HG02588 (cell line): Measurements from ENCODE around the gene OTUB1.

ENCODE experiments used
- ATAC-seq: cut with Tn5 transposase; IDR thresholded peaks from one replicate; pipeline ENCODE4 v1.9.1; 2021; ENCODE audit warnings: mild to moderate bottlenecking, moderate library complexity; ENCODE audit not compliant: unreplicated experiment

OTUB1 gene

DNA sequence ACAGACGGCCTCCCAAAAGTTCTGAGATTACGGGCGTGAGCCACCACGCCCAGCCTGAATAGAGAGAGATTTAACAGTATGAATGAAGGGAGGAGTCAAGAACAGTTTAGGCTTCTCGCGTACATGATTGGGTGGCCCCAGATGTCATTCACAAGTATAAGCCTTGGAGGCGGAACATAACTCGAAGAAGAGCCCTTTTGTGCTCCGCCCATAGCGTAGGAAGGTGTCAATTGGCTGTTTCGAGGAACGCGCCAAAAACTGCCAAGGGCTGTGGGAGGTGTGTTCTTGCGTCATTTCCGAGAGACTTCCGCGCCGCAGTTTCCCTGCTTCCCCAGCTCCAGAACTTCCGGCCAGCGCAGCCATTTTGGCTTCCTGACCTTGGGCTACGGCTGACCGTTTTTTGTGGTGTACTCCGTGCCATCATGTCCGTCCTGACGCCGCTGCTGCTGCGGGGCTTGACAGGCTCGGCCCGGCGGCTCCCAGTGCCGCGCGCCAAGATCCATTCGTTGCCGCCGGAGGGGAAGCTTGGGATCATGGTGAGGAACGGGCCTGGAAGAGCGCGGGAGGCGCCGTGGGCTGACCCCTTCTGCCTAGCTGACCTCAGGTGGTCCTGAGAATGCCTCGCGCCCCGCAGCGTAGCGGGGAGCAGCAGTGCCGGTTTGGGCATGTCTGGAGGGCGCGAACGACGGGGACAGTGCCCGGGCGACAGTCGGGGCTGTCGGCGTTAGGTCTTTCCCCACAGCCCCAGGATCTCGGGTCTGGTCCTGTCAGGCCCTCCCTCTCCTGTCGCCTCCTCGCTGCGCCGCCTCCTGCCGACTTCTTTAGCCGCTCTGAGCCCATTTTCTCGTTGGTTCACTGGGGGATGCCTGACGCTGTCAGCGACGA lies 11.7 kb upstream of the OTUB1 start, which contains the start of gene COX8A:
COX8A (plus strand) TSS at position 362 of the 885 bp plus-strand sequence; CDS start at position 423, 61 bp downstream.
- peak; percentile 91 for ATAC-seq

- no peak for ATAC-seq
Observed at GRCh38 chr11:63978551-63979239, 7.5 kb upstream of the OTUB1 start.

DNA sequence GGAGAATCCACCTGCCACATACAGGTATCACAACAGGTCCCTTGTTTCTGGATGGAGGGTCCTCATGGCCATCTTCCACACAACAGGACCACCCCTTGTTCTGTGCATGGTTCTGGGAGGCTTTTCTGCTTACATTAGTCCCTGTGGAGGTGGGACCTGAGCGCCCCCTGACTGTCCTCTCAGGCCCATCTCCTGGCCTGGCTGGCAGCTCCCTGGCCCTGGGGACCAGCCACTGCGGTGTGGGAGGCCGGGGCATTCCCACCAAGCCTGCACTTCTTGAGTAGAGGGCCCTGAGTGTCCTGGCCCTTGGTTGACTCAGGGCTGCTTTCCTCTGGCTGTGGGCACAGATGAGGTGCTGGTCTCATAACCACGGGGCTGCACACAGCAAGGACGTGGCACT lies 6.8 kb upstream of the OTUB1 start:
- ATAC-seq = no peak

DNA sequence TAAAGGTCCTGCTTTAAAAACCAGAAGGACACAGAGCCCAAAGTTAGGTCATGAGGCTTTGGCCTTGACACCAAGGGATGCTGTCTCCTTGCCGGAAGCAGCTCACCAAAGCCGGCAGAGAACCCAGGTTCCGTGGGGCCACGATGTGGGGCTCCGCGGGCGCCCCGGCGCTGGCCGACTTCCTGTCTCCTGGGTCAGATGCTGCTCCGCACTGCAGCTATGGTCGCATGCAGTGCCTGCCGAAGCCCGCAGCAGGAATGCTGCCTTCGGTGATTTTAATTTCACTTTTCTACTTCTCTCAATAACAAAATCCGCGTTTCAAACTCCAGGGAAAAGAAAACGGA lies 454 bp upstream of the OTUB1 start:
- no peak for ATAC-seq

GRCh38 chr11:63986932-63987513 lies 785 bp downstream of the OTUB1 start:
- no peak for ATAC-seq

- no peak for ATAC-seq
Observed at GRCh38 chr11:63991558-63991957, 5.3 kb downstream of the OTUB1 start.

DNA sequence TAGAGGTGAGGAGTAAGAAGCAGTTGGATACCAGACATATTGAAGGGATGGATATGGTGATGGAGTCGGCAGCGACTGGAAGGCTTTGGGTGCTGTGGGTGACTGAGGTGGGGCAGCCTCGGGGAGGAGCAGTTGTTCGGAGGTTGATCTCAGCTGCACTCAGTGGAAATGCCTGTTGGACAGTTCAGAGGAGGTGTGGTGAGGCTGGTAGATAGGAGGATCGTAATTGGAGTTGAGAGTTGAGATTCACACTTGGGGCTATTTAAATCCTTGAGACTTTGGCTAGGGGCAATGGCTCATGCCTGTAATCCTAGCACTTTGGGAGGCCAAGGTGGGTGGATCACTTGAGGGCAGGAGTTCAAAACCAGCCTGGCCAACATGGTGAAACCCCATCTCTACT lies 6.9 kb downstream of the OTUB1 start:
- no peak for ATAC-seq

DNA sequence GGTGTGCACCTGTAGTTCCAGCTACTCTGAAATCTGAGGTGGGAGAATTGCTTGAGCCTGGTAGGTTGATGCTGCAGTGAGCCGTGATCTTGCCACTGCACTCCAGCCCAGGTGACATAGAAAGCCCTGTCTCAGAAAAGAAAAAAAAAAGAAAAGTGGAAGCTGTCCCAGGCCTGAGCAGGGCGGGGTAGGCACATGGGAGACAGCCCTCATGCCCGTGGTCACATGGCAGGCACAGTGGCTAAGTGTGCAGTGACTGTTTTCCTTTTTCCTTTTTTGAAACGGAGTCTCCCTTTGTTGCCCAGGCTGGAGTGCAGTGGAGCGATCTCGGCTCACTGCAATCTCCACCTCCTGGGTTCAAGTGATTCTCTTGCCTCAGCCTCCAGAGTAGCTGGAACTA lies 7.8 kb downstream of the OTUB1 start:
- ATAC-seq = no peak

DNA sequence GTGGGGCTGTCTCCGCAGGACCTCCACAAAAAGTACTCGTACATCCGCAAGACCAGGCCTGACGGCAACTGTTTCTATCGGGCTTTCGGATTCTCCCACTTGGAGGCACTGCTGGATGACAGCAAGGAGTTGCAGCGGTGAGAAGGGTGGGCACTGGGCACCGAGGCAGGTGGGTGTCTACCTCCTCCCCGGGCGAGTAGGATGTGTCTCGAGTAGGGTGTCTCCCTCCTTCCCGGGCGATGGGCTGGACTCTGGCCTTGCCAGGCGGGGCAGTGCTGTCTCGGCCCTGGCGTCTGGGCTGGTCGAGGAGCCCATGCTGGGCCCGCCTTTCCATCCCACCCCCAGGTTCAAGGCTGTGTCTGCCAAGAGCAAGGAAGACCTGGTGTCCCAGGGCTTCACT lies 10.3 kb downstream of the OTUB1 start:
- ATAC-seq = no peak

DNA sequence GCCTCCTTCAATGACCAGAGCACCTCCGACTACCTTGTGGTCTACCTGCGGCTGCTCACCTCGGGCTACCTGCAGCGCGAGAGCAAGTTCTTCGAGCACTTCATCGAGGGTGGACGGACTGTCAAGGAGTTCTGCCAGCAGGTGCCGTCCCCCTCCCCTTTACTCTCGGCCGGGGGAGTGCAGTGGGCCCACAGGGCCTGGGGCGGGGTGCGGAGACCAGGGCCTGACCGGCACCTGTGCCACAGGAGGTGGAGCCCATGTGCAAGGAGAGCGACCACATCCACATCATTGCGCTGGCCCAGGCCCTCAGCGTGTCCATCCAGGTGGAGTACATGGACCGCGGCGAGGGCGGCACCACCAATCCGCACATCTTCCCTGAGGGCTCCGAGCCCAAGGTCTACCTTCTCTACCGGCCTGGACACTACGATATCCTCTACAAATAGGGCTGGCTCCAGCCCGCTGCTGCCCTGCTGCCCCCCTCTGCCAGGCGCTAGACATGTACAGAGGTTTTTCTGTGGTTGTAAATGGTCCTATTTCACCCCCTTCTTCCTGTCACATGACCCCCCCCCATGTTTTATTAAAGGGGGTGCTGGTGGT lies 11.0 kb downstream of the OTUB1 start:
- ATAC-seq = no peak

GRCh38 chr11:63997801-63998337 lies 11.6 kb downstream of the OTUB1 start:
- ATAC-seq = no peak

DNA sequence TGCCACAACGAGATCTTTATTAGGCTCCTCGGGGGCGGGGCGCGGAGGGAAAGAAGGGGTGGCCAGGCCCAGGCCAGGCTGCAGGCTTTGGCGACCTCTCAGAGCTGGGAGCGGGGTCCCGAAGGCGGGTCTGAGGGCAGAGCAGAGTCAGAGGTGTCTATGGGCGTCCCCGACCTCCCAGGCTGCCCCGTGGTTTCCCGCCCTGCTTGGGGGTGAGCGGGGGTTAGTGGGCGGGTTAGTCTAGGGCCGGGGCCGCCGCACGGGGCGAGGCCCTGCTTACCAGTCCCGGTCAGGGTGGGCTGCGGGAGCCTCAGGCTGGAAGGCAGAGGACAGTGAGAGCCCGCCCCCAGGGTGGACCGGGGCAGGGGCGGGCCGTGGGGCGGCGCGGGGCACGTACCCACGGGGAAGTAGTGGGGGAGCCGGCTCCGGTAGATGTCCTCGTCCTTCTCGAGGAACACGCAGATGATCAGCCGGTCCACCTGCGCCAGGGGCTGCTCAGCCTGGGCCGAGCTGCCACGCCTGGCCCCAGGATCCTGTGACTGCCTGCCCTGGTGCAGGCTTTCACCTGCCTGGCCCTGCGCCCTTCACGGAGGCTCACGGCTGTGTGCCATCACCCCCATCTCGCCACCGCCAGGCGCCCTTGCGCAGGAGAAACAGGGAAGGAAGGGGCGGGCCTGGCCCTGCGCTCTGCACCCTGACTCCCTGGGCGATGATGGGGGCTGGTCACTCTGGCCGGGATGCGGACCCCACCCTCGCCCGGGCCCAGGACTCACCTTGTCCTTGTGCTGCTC lies 12.5 kb downstream of the OTUB1 start:
- no peak for ATAC-seq

GRCh38 chr11:63999349-64000025 lies 13.2 kb downstream of the OTUB1 start:
- ATAC-seq = no peak

DNA sequence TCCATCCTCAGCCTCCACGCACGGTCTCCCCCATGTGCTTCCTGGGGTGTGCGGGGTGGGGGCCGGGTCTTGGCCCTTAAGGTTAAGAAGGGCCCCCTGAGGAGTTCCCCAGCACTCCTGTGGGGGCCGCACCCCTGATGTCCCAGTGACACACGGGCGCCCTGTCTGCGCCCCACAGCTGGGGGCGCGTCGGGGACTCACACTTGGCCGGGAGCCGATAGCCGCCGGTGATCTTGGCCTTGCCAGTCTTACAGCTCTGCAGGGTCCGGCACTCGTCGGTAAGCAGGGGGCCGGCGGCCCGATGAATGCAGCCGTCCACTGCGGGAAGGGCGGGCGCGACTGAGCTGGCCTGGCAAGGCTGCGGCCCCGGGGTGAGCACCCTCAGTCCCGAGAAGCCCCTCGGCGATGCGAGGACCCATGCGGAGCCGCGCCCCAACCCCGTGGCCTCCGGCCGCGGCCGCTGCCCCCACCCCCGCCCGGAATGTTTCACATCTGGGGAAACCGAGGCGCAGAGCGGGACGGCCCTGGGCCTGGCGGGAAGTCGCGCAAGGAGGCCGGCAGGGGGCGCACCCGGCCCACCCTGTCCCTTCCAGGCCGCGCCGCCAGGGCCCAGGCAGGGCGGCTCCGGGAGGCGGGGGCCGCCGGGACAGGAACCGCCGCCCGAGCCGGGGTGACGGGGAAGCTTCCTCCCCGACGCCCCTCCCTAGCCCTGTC lies 13.9 kb downstream of the OTUB1 start:
- ATAC-seq = peak; percentile 56

DNA sequence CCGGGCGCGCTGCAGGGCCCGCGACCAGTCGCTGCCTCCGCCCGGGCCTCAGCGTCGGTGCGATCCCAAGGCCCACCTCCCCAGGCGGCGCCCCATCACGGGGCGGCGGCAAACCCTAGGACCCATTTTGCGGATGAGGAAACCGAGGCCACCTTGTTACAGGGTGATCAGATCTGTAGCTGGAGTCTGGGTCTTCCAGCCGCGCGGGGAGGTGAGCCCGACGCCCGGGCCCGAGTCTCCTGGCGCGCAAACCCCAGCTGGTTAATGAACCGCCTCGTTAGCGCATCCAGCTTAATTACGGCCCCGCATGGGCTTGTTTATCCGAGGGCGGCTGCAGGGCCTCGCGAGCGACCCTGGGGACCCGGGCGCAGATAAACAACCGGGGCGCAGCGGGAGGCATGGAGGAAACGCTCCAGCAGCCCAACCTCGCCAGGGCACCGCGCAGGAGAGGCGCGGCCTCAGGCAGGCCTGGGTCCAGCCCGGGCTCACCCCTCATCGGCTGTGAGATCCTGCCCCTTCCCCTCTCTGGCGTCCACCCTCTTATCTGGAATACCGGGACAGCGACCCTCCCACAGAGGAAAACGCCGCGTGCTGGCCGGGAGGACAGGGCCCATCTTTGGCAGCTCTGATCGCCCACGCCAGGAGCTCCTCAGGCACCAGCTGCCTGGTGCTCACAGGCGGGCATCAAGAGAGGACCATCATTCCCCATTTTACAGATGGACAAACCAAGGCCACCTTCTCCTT lies 14.7 kb downstream of the OTUB1 start:
- no peak for ATAC-seq

DNA sequence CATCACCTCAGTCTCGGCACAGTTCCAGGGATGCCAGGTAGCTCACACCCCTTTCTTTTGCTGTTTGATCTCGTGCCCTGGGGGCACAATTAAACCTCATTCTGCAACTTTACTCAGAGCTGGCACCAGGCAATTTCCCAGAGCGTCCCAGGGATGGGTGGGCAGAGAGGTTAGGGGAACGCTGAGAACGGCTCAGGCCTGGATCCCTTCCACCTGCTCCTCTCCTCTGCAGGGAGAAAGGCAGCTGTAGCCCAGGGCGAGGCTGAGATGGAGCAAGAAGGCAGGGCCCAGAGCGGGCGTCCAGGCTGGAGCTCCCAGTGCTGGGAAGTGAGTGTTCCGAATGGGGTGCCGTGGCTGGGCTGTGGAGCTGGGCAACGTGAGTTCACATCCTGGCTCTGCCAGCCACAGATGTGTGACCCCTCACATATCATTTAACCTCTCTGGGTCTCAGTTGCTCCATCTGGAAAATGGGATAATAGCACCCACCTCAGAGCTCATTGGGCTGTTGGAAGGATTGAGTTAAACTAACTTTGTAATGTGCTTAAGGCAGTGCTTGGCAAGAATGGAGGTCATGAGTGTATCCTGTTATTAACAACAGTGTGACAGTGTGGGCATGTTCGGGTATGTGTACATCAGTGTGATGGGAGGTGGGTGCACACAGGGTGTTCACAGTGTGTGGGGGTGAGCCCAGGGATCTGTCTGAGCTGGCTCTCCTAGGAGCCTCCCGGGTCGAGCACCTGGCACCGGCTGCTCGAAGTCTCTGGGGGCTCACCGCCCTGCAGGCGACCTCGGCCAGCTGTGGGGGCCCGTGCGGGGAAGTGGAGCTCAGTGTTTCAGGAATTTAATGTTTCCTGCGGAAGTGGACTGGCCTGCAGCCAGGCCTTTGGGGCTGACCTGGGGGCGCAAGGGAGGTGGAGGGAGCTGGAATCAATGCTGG lies 15.5 kb downstream of the OTUB1 start:
- no peak for ATAC-seq

DNA sequence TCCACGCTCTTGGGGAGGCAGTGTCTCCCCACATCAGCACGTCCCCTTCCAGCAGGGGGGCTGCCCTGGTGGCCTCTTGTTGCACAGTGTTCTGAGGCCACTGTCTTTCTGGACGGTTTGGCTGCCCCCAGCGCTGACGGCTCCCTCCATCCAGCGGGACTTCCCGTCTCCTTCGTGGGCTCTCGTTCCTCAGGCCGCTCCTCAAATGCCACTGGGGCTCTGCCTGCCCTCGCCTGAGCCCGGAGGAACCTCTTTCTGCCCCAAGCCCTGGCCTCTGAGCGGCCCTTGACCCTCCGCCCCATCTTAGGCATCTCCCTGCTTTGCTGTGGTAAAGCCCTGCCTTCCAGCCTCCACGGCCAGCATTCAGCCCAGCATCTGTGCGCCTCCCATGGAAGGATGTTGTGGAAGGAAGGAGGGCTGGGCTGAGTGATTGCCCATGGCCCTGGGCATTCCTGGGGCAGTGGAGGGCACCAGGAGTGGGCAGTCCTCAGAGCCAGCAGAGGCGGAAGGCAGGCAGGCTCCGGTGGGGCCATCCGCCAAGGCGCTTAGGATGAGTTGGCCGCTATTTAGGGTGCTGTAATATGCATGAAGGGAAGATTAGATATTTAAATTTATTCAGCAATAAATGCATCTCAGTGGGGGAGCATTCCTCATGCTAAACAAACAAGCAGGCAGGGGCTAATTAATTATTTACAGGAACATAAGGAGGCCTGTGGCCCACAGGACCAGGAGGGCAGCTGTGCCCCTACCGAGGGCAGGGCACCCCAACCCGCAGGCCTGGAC lies 17.8 kb downstream of the OTUB1 start:
- no peak for ATAC-seq
